K562 (cell line): Measurements from ENCODE around the gene ABHD16A. TPM values are rescaled to one million over a fixed set of nuclear protein-coding genes. Genes with fewer than 3 reads are reported as not detected.
A peak's percentile ranks its signal among the peaks of the same experiment; 100 is the strongest.

Experiments used
- ATAC-seq: fragments of 200-7000 bp; cut with Tn5 transposase; 3 replicates; pipeline ENCODE4 v1.9.1; 2020; ENCODE audit warnings: moderate library complexity
- BruUV-seq: library from RNA; stranded (reverse); fragments of 400-500 nt; replicated peaks from 2 replicates; lab custom pipeline; 2021; lab: Mats Ljungman, UMichigan
- CTCF ChIA-PET: fragments of 300-600 bp; formaldehyde crosslinking; extraction: SDS; loops from one replicate; lab custom pipeline; 2021; ENCODE audit warnings: low intra/inter-chr PET ratio; lab: Yijun Ruan, JAX
- POLR2A ChIA-PET: fragments of 300-600, 350-650 bp; sonication (Branson Sonifier 250); formaldehyde crosslinking; extraction: SDS; loops from one replicate; lab custom pipeline; 2021; ENCODE audit warnings: antibody characterized with exemption, inconsistent platforms; lab: Yijun Ruan, JAX
- DNase-seq, 4 experiments: peaks; one replicate each; pipeline versions ENCODE4 v3.0.0 to v3.0.0-alpha.2; 2011 to 2018; ENCODE audit warnings: low spot score in 3 of 4, mixed read lengths in 3 of 4; ENCODE audit errors: extremely low read depth in 1 of 4
- FAIRE-seq: peaks from 2 replicates; lab custom pipeline; 2011; peaks lifted over from hg19 to GRCh38; lab: Jason Lieb, UNC
- H2AFZ ChIP-seq: 2 replicates; pipeline ENCODE4 v1.6.0; 2011; ENCODE audit warnings: low read depth, low read length, control low read depth, inconsistent platforms
- H3K27ac ChIP-seq: fragments of 200-600 bp; 3 replicates; pipeline ENCODE4 v1.8.0; 2011; ENCODE audit warnings: low read depth, mild to moderate bottlenecking, control low read depth, inconsistent platforms, low read length, moderate library complexity, mixed read lengths; ENCODE audit errors: extremely low read depth
- H3K27me3 ChIP-seq, 2 experiments: fragments of 300-600 bp in 1 of 2; 2 replicates in 1 of 2; 3 replicates in 1 of 2; pipeline versions ENCODE4 v1.6.0 to v1.8.0; 2011; ENCODE audit warnings: inconsistent platforms in 2 of 2, low read length in 2 of 2, mild to moderate bottlenecking in 1 of 2, mixed read lengths in 1 of 2, moderate library complexity in 1 of 2; ENCODE audit not compliant: control insufficient read depth in 2 of 2, insufficient read depth in 2 of 2
- H3K36me3 ChIP-seq: fragments of 300-600 bp; 3 replicates; pipeline ENCODE4 v1.8.0; 2011; ENCODE audit warnings: mild to moderate bottlenecking, low read length, inconsistent platforms; ENCODE audit not compliant: control insufficient read depth, insufficient read depth
- H3K4me1 ChIP-seq, 2 experiments: fragments of 200-600 bp in 1 of 2; replicated peaks in 1 of 2; 2 replicates in 1 of 2; 3 replicates in 1 of 2; pipeline versions ENCODE4 v1.5.1 to v1.8.0; 2011; ENCODE audit warnings: inconsistent platforms in 2 of 2, low read length in 2 of 2, mild to moderate bottlenecking in 1 of 2, mixed read lengths in 1 of 2, moderate library complexity in 1 of 2; ENCODE audit not compliant: control insufficient read depth in 2 of 2, insufficient read depth in 2 of 2
- H3K4me2 ChIP-seq: 2 replicates; pipeline ENCODE4 v1.6.1; 2011; ENCODE audit warnings: low read length, control low read depth, inconsistent platforms, mixed read lengths; ENCODE audit not compliant: insufficient read depth
- H3K4me3 ChIP-seq: fragments of 200-600 bp; sonication (generic), shearing (Covaris generic); 2 replicates; pipeline ENCODE4 v1.5.1; 2016; ENCODE audit warnings: control low read depth, inconsistent platforms
- H3K79me2 ChIP-seq: fragments of 200-600 bp; 3 replicates; pipeline ENCODE4 v1.8.0; 2011; ENCODE audit warnings: low read length, inconsistent platforms; ENCODE audit not compliant: control insufficient read depth, insufficient read depth
- H3K9ac ChIP-seq, 2 experiments: 2 replicates each; pipeline versions ENCODE4 v1.6.0 to v1.6.1; 2011; ENCODE audit warnings: low read depth in 2 of 2, low read length in 2 of 2, control low read depth in 1 of 2, inconsistent platforms in 1 of 2, mild to moderate bottlenecking in 1 of 2, mixed read lengths in 1 of 2; ENCODE audit not compliant: insufficient read depth in 1 of 2
- H3K9me1 ChIP-seq: one replicate; pipeline ENCODE4 v1.6.0; 2011; ENCODE audit warnings: inconsistent platforms, mild to moderate bottlenecking, low read length, moderate library complexity; ENCODE audit not compliant: control insufficient read depth, insufficient read depth
- H3K9me3 ChIP-seq: replicated peaks from 2 replicates; pipeline ENCODE4 v1.5.1; 2011; ENCODE audit warnings: low read depth, low read length, inconsistent platforms; ENCODE audit not compliant: control insufficient read depth, insufficient read depth
- H4K20me1 ChIP-seq: replicated peaks from 2 replicates; pipeline ENCODE4 v1.6.1; 2011; ENCODE audit warnings: low read length, inconsistent platforms, mixed read lengths; ENCODE audit not compliant: control insufficient read depth, insufficient read depth
- CEBPG ChIP-seq, 3 experiments: fragments of 200-800 bp in 1 of 3; sonication (Bioruptor generic) in 1 of 3; sonication (generic) in 1 of 3; formaldehyde crosslinking in 1 of 3; IDR thresholded peaks in 2 of 3; conservative IDR thresholded peaks in 1 of 3; 2 replicates each; pipeline versions ENCODE4 v1.6.1 to v1.8.0; 2016 to 2022; ENCODE audit warnings: missing compliant biosample characterization in 2 of 3, missing genetic modification characterization in 2 of 3, mild to moderate bottlenecking in 1 of 3, missing genetic modification reagents in 1 of 3
- CXXC5 ChIP-seq: fragments of 250-450 bp; sonication (Bioruptor Pico); IDR thresholded peaks from 2 replicates; pipeline ENCODE4 v1.8.0; 2022; ENCODE audit warnings: inconsistent platforms, mild to moderate bottlenecking, moderate library complexity
- GTF2E2 ChIP-seq: fragments of 200-800 bp; sonication (Bioruptor generic); IDR thresholded peaks from 2 replicates; pipeline ENCODE4 v1.6.1; 2016; ENCODE audit warnings: missing genetic modification characterization, missing compliant biosample characterization
- HDAC1 ChIP-seq, 2 experiments: fragments of 450-650 bp; IDR thresholded peaks; 2 replicates each; pipeline ENCODE4 v1.6.1; 2016 to 2017; ENCODE audit warnings: inconsistent platforms in 1 of 2, mild to moderate bottlenecking in 1 of 2, moderate library complexity in 1 of 2
- HSF4 ChIP-seq: fragments of 250-450 bp; sonication (Bioruptor Pico); IDR thresholded peaks from 2 replicates; pipeline ENCODE4 v2.1.2; 2022; ENCODE audit warnings: mild to moderate bottlenecking, moderate library complexity, borderline replicate concordance
- IRF9 ChIP-seq: fragments of 450-650 bp; IDR thresholded peaks from 2 replicates; pipeline ENCODE4 v1.6.1; 2016; ENCODE audit warnings: missing biosample characterization, missing genetic modification characterization
- NONO ChIP-seq, 2 experiments: fragments of 200-400 bp in 1 of 2; fragments of 450-650 bp in 1 of 2; formaldehyde crosslinking in 1 of 2; IDR thresholded peaks; 2 replicates each; pipeline ENCODE4 v1.6.1; 2017; ENCODE audit warnings: low read depth in 2 of 2, mild to moderate bottlenecking in 2 of 2, moderate library complexity in 2 of 2, low read length in 1 of 2
- PHF8 ChIP-seq: fragments of 200-600 bp; sonication (generic); IDR thresholded peaks from 2 replicates; pipeline ENCODE4 v1.6.1; 2012; ENCODE audit warnings: mixed run types, mild to moderate bottlenecking, inconsistent platforms, low read length, moderate library complexity, borderline replicate concordance
- SNAPC5 ChIP-seq: fragments of 250-450 bp; sonication (Bioruptor Pico); IDR thresholded peaks from 2 replicates; pipeline ENCODE4 v1.8.0; 2021; ENCODE audit warnings: moderate library complexity, mild to moderate bottlenecking, inconsistent platforms
- ZC3H11A ChIP-seq: IDR thresholded peaks from 2 replicates; pipeline ENCODE4 v1.6.1; 2012; ENCODE audit warnings: low read depth, low read length, improper control_type of control experiment
- ZFP91 ChIP-seq: sonication (generic); formaldehyde crosslinking; IDR thresholded peaks from 2 replicates; pipeline ENCODE4 v1.8.0; 2022; ENCODE audit warnings: mild to moderate bottlenecking, missing genetic modification reagents
- ZNF668 ChIP-seq: fragments of 250-450 bp; sonication (Bioruptor Pico); IDR thresholded peaks from 2 replicates; pipeline ENCODE4 v1.8.0; 2022; ENCODE audit warnings: mild to moderate bottlenecking, inconsistent platforms
- WGBS: fragments of 100-300 bp; shearing (Covaris generic); methylation state at CpG from one replicate; pipeline ENCODE4 v1.1.6; 2016; ENCODE audit warnings: low coverage, mixed read lengths; ENCODE audit not compliant: insufficient coverage; ENCODE audit errors: missing lambda C conversion rate; 5-methylcytosine and 5-hydroxymethylcytosine counted together
- in situ Hi-C: fragments of 300-500 bp; cut with MboI; formaldehyde crosslinking; loops from 4 replicates; pipeline ENCODE4 v1.15.0; 2018; ENCODE audit warnings: inconsistent platforms, mixed read lengths
- intact Hi-C: fragments of 100-400 bp; cut with micrococcal nuclease; formaldehyde crosslinking; loops from 2 replicates; pipeline ENCODE4 v1.14.2; 2022
- polyA plus RNA-seq, 8 experiments: library from polyadenylated mRNA; depleted of rRNA in 4 of 8; stranded (reverse) in 5 of 8; unstranded in 3 of 8; fragments of >200 nt; fragmentation: Nextera tagmentation in 2 of 8; fragmentation: Illumina TruSeq in 1 of 8; extraction: Ambion mirVana in 2 of 8; extraction: Trizol in 1 of 8; gene quantifications; 2 replicates each; pipeline versions ENCODE4 v1.2.1 to v1.2.3, GENCODE V29; 2011 to 2014; ENCODE audit warnings: inconsistent platforms in 1 of 8, missing spikeins in 1 of 8
- total RNA-seq, 7 experiments: library from RNA; depleted of rRNA in 6 of 7; stranded (reverse); fragments of >200 nt in 6 of 7; fragmentation: Illumina TruSeq in 2 of 7; extraction: Trizol in 2 of 7; gene quantifications; 2 replicates each; pipeline versions ENCODE4 v1.2.1 to v1.2.3, GENCODE V29; 2011 to 2021; ENCODE audit warnings: low replicate concordance in 1 of 7

Gene ABHD16A
- total and polyA plus RNA-seq, 9 of the 15 experiments (the other 6 are each of a cell fraction or from before 2014, with no cell fraction given) = 25.8 to 120 (median 81.6) TPM

GRCh38 chr6:31690231-31691077, 12.7 kb downstream of the ABHD16A start (continued):
- no peak; the same call in 1 of the 2 replicates for TF ChIP-seq IRF9 (tag)

- Histone ChIP-seq H3K36me3 (peaks cover 89% of the 10 kb centered on the region), H3K27ac (peak overlapping the region; percentile 88), H4K20me1 (no peaks in the 10 kb centered on the region), H3K27me3 (no peaks in the 10 kb centered on the region), H3K9ac (peak overlapping the region; percentile 68 to 86), H3K4me1 (peaks cover 63 to 65% of the 10 kb centered on the region in 2 experiments), H3K9me3 (no peaks in the 10 kb centered on the region), H3K4me3 (no peak overlapping the region; the same call in 1 of the 2 replicates), H2AFZ (no peak overlapping the region), H3K79me2 (no peaks in the 10 kb centered on the region; the same call in 2 of the 3 replicates), H3K9me1 (no peaks in the 10 kb centered on the region), H3K4me2 (peak overlapping the region; percentile 82)
- DNase-seq = peak in 2 of 4 experiments; percentile 66 to 72
- ChIA-PET POLR2A (interaction anchor here (0.6 to 7.1 kb wide), 30 partner anchors 11 to 960 kb away, joined by 3 to 158 read pairs (median 5); partner anchors contain the start of genes ABHD16A, C6orf47, CLIC1 and DDAH2), CTCF (interaction anchor here (1.0 to 1.5 kb wide), 3 partner anchors 13 to 79 kb away, joined by 3 read pairs; no protein-coding TSS in a partner anchor)
- peak; percentile 60 for ATAC-seq
- in situ Hi-C loops (loop anchor here (5.0 kb wide), 1 partner anchor 78 kb away; no protein-coding TSS in a partner anchor), intact Hi-C loops (loop anchor here (1.0 to 2.0 kb wide), 3 partner anchors 14 to 141 kb away; partner anchors contain the start of gene ABHD16A)
- WGBS = 60% methylated on average over 11 of the region's 11 CpGs
- BruUV-seq = no TSS peak
- peak; percentile 58 for FAIRE-seq
- no peak for TF ChIP-seq GTF2E2 (tag)
- TF ChIP-seq ZC3H11A = peak; percentile 66; the same call in 1 of the 2 replicates
- 0 out of 2 replicates have a peak, but pooled peaks have one; percentile 37 for TF ChIP-seq HSF4 (CRISPR knock-in tag)
- no peak for TF ChIP-seq CXXC5 (CRISPR knock-in tag)
- TF ChIP-seq HDAC1 (IDR thresholded peaks at IDR 0.05) = peak in 1 of 2 experiments; percentile 13; a peak in 1 of 4 replicates
- no peak for TF ChIP-seq PHF8
- TF ChIP-seq NONO (IDR thresholded peaks at IDR 0.05; ENCODE audit: low read depth in 2 of 2, low read length in 1 of 2) = peak in 1 of 2 experiments; percentile 27; a peak in 1 of 4 replicates
- TF ChIP-seq SNAPC5 (CRISPR knock-in tag) = no peak
- 0 out of 2 replicates have a peak, but pooled peaks have one; percentile 13 for TF ChIP-seq CEBPG (CRISPR knock-in tag; IDR thresholded peaks at IDR 0.05)
- TF ChIP-seq CEBPG (tag; conservative IDR thresholded peaks at IDR 0.05 in 1 of 2, IDR thresholded peaks at IDR 0.05 in 1 of 2) = no peak
- no peak for TF ChIP-seq ZNF668
- TF ChIP-seq ZFP91 (CRISPR knock-in tag) = 0 out of 2 replicates have a peak, but pooled peaks have one; percentile 22
These were observed 13.6 kb downstream of the ABHD16A start for GRCh38 chr6:31689249-31690110.
